Measurements from ENCODE around the gene MYL12A.
"Not testable (repeated sequence)": the region's sequence is repeated elsewhere in the genome, so short reads cannot be mapped to it uniquely, and the experiment has no call there.

The MYL12A gene

DNA sequence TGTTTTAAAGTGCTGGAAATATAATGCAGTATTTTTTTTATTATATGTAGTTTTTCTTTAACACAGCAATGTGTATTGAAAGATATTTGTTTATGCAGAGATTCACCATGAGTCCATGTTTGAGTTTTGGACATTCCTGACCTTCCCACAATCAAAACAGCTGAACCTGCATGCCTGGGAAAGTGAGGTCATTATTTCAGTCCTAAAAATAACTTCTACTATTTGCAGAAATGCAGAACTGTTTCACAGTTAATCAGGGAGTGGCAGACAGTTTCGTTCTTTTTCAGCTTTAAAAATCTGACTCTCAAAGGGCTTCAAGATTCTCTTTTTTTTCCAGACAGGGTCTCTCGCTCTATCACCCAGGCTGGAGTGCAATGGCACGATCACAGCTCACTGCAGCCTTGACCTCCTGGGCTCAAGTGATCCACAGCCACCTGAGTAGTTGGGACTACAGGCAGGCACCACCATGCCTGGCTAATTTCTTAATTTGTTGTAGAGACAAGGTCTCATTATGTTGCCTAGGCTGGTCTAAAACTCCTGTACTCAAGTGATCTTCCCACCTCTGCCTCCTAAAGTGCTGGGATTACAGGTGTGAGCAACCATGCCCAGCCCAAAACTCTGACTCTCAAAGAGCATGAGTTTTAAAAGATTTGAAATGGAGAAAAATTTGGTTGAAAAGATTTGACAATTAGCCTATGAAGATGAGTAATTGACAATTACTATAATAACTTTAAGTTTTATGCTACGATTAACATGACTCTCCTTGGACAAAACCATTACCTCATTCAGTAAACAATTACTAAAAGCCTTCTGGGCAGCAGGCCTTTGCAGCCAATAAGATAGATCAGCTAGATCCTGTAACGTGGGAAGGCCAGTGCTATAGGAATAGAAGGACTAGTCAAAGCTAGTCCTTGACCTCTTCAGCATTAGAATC, 9.4 kb downstream of the MYL12A start:
- no peak for DNase-seq

DNA sequence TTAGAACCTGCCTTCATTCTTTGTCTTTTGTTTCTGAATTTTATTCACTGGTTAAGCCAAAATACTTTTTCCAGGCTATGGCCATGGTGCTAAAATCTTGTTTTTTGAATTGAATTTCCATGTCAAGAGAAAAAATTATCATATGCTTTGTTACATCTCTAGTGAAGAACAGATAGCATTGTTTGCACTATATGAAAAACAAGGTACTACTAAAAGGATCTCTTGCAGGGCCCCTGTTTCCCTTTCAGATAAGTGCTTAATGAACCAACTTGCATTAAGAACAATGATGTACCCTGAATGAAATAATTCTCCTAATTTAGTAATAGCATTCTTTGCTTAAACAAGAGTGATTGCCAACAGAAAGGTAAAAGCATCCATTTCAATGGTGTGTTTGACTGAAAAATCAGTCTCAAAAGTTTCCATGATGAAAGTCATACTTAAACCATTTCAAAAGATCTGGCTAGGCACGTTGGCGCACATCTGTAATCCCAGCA, 10.1 kb downstream of the MYL12A start:
- no peak for DNase-seq

DNA sequence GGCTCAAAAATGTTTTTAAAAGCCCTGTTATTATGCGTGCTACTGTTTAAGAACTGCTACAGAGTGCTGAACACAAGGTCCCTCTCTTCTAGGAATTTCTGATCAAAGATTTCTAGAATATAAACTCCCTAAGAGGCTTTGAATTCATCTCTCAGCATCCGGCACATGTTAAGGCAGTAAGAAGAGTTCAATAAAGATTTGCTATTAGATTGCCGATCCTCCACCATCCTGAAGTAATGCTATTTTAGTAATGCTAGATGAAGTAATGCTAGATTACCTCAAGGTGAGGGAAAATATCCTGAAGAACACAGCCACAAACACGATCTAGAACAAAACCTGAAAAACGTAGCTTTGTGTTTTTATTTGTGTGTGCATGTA, 13.4 kb downstream of the MYL12A start:
- DNase-seq = no peak

DNA sequence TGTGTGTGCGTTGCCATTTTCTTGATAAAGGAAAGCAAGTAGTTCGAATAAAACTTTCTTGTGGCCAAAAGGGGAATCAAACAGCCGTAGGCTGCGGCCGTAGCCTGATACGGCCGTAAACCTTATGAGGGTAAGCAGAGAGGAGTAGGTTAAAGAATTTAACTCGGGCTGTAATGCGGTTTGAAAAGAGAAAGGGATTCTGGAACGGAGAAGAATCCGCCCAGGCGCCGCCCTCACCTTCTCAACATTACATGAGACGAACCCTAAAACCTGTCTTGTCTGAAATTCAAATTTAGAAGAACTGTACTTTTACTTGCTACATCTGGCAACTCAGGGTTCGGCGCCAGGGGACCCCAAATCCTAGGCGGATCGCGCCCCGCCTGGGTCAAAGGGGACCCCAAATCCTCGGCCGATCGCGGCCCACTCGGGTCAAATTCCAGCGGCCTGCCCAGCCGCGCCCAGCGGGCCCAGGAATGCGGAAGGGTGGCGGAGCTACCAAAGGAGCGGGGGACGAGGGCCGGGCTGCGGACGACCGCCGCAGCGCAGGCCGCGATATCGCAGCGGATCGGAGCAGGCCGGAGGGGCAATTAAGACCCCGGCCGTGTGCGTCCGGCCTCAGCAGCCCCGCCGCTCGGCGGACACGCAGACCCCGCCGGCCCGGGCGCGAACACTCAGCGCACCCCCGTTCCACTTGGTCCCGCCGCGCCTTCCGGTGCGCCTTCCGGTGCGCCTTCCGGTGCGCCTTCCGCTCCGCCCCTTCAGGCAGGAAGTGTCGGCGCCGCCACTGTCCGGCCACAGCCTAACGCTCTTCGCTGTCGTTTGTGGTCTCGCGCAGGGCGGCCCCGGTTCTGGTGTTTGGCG, 14.0 kb downstream of the MYL12A start, which contains the start of gene MYL12B:
TSS of gene MYL12B (plus strand) at position 761 of the 861 bp plus-strand sequence. CDS start 10,766 bp downstream, outside the sequence.
- DNase-seq = peak; percentile 85

DNA sequence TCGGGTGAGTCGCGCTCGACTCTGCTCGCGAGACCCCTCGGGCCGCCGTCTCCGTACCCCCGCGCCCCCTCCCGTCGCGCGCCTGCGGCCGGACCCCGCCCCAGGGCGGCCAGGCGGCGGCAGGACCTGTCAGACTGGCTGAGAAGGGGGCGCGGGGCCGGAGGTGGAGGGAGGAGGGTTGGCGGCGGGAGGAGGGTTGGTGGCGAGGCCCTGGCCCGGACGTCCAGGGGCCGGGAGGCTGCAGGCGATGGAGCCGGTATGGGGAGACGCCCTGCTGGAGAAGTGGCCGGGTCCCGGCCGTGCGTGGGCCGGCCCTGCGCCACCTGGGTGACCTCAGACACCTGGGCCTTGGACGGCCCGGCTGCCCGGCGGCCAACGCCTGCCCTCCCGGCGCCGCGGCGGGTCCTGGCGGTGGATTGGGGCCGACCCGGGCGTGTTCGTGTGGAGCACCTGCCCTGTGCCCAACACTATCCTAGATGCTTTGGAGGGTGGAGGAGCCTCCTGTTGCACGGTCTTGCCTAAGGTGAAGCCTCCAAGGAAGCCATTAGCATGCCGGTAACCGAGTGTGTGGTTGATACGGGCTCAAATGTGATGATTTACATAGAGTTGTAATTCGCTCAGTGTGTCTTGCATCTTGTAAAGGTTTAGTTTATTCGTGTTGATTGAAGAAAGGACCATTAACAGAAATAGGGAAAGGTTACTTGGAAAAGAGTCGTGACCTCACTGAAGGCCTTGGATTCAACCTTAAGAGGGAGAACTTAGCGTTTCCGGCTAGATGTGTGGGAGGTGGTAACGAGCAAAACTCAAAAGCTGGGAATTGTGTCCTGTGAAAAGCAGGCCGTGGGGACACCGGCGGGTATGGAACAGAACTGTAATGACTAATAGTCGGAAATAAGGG, 14.9 kb downstream of the MYL12A start:
- peak; percentile 44 for DNase-seq

DNA sequence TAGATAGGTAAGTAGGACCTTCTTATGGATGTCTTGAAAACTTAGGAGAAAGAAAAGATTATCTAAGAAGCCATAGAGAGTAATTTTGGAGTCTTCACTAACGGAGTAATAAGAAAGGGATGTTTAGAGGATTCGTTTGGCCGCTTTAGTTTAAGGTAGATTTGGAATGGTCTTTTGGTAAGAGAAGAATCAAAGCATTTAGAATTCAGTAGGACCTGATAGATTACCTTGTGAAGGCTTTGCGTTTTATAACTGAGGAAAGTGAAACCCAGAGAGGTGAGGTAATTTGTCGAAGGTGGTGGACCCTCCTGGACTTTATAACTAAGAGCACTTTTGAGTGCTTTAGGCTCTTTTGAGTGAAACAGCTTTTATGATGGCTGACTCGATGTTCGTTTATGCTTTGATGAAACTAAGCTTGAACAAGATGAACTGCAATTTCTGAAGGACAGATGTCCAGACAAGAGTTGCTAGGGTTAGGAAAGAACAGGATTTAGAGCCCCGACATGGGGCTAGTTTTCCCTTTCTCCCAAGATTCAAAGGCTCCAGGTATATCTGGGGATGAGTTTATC, 15.6 kb downstream of the MYL12A start:
- no peak for DNase-seq

DNA sequence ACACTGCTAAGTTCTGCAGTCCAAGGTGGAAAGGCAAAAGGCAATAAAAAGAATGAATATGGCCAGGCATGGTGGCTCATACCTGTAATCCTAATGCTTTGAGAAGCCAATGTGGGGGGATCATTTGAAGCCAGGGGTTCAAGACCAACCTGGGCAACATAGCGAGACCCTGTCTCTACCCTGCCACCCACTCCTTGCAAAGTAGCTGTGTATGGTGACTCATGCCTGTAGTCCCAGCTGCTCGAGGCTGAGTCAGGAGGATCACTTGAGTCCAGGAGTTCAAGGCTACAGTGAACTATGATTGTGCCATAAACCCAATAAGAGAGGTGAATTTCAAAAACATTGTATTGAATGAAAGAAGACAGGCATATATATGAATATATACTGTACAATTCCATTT, 16.8 kb downstream of the MYL12A start:
- DNase-seq = peak; percentile 34

DNA sequence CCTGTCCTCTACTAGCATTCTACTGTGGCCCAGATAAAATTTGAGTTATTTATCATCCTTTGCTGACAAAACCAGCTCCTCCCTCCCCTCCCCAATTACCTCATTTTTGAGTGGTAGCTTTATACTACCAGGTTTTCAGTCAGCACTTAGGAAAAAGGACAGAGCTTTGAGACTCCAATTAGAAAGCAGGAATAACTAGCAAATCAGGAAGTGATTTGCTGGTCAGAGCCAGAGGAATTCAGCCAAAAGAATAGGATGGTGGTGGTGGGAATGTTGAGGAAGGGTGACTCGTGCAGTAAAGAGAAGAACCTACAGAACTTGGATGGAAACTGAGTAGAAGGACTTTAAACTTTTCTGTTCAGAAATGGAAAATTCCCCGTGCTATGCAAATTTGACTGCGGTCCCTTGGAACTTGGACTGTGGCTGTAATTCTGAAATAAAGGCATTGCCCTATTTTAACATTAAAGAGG, 18.0 kb downstream of the MYL12A start:
- DNase-seq = no peak

DNA sequence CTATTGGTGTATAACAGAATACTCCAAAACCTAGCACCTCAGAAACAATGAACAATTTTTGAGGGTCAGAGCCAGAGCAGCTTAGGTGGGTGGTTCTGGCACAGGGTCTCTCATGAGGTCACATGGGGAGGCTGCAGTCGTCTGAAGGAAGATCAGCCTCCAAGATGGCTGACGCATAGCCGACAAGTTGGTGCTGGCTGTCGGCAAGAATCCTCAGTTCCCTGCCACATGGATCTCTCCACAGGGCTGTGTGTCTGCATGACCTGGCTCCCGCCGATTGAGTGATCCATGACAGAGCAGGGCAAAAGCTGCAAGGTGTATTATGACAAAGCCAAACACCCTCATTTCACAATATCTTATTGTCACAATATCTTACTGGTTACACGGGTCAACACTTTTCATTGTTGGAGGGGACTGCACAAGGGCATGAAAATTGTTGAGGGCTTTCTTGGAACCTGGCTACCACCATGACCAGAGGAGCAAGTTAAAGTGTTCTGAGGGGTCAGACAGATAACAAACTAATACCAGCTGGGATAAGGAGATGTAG, 18.5 kb downstream of the MYL12A start:
- DNase-seq = no peak

DNA sequence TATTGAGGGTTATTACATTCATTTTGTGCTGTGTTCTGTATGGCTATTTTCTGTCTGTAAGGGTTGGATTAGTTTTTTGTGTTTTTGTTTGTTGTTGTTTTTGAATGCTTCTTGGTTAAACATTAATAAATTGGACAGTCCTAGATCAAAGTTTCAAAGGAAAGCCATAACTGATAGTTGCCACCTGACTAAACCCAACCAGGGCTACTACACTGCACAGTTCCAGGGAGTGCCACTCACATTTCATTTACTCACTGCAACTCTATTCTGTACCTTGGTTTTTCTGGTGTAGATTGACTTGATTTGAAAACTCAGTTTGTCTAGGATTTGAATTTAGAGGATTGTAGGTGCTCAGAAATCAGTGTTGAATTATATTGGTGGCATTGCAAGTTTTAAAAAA, 20.7 kb downstream of the MYL12A start:
- DNase-seq = no peak

DNA sequence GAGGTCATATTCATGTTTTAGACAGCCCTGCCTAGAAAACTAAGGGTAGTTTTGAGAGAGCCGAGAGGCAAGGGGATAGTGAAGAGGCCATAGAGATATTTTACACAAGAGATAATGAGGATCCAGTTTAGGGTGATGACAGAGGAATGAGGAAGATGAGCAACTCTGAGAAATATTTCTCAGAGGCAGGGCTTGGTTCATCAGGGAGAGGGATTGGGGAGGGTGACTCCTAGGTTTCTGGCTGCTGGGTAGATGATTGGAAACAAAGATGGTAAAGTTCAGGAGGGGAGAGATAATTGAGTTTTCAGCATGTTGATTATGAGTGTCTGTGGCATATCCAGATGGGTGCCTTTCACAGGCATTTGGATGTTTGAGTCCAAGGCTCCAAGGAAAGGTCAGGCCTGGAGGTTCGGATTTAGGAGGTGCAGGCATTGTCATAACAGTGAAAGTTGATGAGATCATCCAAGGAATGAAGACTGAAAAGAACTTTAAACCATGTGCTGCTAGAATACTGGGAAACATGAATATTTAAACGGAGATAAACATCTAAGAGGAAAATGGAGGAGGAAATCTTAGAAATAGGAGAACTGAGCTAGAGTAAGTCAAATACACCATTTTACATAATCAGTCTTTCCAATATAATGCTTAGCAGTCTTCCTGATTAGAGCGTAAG, 21.8 kb downstream of the MYL12A start:
- DNase-seq = no peak

DNA sequence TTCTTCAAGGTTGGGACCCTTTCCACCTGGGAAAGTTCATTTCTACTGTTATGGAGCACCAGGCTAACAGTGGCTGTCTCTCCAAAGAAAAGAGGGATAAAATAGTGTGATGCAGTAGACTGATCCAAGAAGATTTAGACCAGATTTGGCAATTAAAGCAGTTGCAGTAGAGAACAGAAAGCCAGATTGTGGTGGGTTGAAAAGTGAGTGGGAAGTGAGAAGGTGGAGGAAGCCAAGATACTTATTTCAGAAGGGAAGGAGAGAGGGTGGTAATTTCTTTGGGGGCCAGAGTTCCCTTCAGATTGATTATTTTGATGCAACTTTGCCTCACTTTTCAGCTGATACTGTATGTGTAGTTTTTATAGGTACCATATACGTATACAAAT, 22.3 kb downstream of the MYL12A start:
- no peak for DNase-seq

DNA sequence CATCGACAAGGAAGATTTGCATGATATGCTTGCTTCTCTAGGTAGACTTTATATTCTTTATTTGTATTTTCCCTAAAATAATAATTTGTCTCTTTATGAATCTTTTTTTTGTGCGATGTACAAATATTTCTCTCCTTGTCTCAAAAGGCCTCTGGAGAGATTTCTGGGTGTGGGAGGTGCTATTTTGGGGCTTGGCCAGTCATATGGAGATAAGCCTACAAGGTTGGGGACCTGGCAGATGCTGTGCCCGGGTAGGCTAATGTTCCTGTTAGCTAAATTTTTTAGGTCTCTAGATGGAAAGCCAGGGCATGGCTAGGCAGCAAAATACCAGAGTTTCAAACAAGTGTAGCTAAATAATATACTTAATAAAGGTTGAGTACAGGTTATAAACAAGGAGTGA, 25.4 kb downstream of the MYL12A start:
- DNase-seq = no peak

DNA sequence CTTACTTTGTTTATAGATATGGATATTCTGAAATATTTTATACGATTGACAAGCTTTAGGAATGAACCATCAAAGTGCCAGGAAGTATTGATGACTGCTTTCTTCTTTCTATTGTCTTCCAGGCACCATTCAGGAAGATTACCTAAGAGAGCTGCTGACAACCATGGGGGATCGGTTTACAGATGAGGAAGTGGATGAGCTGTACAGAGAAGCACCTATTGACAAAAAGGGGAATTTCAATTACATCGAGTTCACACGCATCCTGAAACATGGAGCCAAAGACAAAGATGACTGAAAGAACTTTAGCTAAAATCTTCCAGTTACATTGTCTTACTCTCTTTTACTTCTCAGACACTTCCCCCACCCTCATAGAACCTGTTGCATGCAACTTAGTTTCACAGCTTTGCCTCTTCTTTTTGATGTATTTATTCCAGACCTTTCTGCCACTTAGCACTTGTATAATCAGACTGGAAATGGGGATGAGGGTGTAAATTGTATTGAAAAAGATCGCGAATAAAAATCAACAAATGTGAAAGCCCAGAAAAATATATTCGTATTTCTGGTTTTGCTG, 30.1 kb downstream of the MYL12A start:
- DNase-seq = not testable (repeated sequence)

DNA sequence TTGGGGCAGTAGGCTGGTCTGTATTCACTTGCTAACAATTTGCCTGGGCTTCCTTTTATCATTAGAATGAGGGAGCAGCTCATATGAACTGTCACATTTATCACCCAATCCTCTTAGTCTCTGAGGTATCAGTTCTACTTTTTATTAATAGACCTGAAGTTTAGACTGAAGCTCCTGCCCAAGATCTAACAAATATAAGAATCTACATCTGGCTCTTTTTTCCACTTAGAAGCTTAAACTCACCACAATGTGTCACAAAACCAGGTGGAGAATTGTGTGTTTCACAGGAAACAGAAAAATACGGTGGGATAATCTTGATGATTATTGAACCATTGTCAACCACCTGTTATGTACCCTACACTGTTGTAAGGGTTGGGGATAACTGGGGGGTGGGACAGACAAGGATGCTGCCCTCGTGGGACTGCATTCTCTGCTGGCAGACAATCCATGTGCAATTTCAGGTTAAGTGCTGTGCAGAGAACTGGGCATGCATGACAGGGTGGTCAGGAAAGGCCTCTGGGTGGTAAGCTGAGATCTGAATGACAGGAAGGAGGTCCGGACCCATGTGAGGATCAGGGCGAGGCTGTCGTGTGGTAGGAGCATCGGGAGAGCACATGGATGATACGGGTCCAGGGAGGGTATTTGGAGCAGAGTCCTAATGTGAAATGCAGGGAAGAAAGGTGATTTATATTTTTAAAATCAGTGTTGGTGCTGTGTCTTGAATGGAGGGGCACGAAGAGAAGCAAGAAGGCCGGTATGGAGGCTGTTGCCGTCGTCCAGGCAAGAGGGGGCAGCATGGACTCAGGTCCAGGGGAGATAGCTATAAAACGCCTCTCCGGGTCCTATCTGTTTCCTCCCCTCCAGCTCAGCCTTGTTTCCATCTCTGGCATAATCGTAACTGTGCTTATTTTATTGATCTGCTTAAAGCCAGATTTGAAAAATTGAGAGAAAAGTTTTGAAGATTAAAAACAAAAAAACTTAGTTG, 31.9 kb downstream of the MYL12A start:
- no peak for DNase-seq

DNA sequence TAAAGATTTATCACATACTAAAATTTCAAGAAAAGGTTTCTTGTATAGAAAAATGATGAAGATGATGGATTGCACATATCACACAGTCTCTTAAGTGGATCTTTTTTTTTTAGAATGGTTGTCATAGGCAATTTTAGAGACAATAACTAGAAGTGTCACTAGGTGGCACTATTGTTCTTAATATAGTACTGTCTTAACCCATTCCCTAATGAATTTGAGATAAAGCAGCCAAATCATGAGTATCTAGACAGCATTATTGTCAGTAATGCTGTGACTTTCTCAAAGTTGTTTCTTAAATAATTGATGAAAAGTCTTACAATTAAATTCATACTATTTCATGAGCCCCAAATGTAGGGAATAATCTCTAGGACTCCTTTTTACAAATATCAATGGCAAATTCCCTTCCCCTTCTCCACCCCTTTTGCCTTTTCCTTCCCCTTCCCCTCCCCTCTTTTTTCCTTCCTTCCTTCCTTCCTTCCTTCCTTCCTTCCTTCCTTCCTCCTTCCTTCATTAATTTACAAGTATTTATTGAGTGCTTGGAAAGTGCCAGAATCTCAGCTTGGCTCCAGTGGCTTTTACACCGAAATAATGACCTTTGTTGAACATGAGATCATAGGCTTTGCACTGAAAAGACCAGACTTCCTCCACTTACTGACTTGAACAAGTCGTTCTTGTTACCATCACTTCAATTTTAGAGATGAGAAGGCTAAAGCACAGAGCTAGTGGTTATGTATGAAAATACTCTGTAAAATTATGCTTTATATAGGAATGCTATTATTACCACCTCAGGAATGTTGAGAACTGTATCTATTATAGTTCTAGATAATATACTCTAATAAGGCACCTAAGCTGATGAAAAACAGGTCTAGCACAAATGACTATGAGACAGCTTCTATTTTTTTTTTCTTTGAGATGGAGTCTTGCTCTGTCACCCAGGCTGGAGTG, 34.1 kb downstream of the MYL12A start:
- no peak for DNase-seq

DNA sequence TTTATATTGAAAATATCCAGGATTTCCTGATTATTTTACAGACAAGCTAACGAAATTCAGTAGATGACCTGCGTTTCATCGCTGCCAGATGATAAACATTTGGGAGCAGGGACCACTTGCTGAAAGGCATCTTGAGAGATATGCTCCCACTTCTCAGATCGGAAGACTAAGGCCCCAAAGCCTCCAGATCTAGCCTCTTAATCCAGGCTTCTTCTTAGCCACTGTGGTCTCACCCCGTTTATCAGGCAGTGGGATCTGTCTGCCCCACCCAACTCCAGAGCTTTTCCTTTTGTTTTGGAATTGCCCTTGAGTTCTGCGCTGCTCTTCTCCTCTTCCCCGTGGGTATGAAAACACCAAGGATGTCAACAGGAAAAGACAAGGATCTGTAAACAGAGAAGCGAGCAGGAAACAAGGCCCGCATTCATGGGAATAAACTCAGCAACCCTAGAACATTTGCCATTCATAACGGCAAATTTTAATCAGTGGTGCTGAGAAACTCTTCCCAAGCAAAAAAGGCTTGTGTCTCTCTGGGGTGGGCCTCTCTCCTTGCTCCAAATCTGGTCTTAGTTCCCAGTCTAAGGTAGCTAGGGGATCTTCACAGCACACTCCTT, 35.8 kb downstream of the MYL12A start:
- DNase-seq = no peak

DNA sequence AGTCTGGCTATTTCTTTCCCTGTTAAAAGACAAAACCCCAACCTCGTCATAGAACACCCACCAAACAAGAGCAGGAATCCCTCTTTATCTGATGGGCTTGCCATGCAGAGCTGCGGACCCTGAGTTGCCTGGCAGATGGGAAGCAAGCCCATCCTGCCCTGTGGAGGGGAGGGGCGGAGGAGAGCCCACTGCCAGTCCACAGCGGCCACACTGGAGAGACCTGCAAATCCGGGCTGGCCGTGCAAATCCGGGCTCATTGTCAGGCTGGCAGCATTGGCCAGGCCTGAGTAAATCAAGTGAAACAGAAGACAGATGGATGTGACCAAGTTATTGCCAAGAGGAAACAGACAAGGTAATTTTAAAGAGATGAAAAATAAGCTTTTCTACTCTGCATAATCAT, 36.3 kb downstream of the MYL12A start:
- no peak for DNase-seq

Data from stimulated activated CD4-positive, alpha-beta T cell treated with anti-CD3 and anti-CD28 coated beads, Interleukin-15, amount 100 ng/mL, for 24 hours (primary cell).